Parathyroid adenoma (tissue), 2 donors: ENCODE measurements around the gene PRXL2A.

Experiments used
- H2AFZ ChIP-seq: fragments of 300-600 bp; sonication (generic); one replicate; pipeline ENCODE4 v1.7.0; 2017; ENCODE audit warnings: antibody characterized with exemption, mild to moderate bottlenecking
- H3K27ac ChIP-seq: fragments of 300-600 bp; sonication (generic); one replicate; pipeline ENCODE4 v1.7.0; 2017
- H3K27me3 ChIP-seq: fragments of 300-600 bp; sonication (generic); one replicate; pipeline ENCODE4 v1.7.0; 2017; ENCODE audit warnings: low read length; ENCODE audit not compliant: control insufficient read depth, insufficient read depth
- H3K36me3 ChIP-seq: fragments of 300-600 bp; sonication (generic); one replicate; pipeline ENCODE4 v1.7.0; 2017; ENCODE audit warnings: low read length; ENCODE audit not compliant: control insufficient read depth, insufficient read depth
- H3K4me1 ChIP-seq: fragments of 300-600 bp; sonication (generic); one replicate; pipeline ENCODE4 v1.7.0; 2017; ENCODE audit warnings: control low read depth
- H3K4me2 ChIP-seq: fragments of 300-600 bp; sonication (generic); one replicate; pipeline ENCODE4 v1.7.0; 2017; ENCODE audit warnings: low read length
- H3K4me3 ChIP-seq: fragments of 300-600 bp; sonication (generic); one replicate; pipeline ENCODE4 v1.7.0; 2017; ENCODE audit warnings: low read depth, low read length
- H3K79me2 ChIP-seq: fragments of 300-600 bp; sonication (generic); one replicate; pipeline ENCODE4 v1.7.0; 2017; ENCODE audit warnings: control low read depth
- H3K9ac ChIP-seq: fragments of 300-600 bp; sonication (generic); one replicate; pipeline ENCODE4 v1.7.0; 2017; ENCODE audit warnings: mild to moderate bottlenecking
- H3K9me3 ChIP-seq: fragments of 300-600 bp; sonication (generic); one replicate; pipeline ENCODE4 v1.7.0; 2017; ENCODE audit warnings: low read length; ENCODE audit not compliant: control insufficient read depth
- CTCF ChIP-seq: fragments of 300-600 bp; sonication (generic); IDR thresholded peaks from one replicate; pipeline ENCODE4 v1.7.0; 2017; ENCODE audit warnings: antibody characterized with exemption, mild to moderate bottlenecking
- donor health status: primary hyperparathyroidism.

Gene PRXL2A

GRCh38 chr10:80410122-80410521, 1.8 kb downstream of the PRXL2A start:
- H3K9ac ChIP-seq: no peak overlapping the region

GRCh38 chr10:80410578-80411145, 2.3 kb downstream of the PRXL2A start:
- no peaks in the 10 kb centered on the region for H3K27me3 ChIP-seq
- no peak overlapping the region for H3K4me2 ChIP-seq
- TF ChIP-seq CTCF: no peak
- peaks cover 8% of the 10 kb centered on the region for H3K79me2 ChIP-seq
- H3K36me3 ChIP-seq: no peaks in the 10 kb centered on the region
- H2AFZ ChIP-seq: no peak overlapping the region
- no peaks in the 10 kb centered on the region for H3K9me3 ChIP-seq
- H3K4me3 ChIP-seq: no peak overlapping the region
- peaks cover 62% of the 10 kb centered on the region for H3K4me1 ChIP-seq
- peak overlapping the region; percentile 45 for H3K27ac ChIP-seq
- no peak overlapping the region for H3K9ac ChIP-seq

More at GRCh38 chr10:80410122-80410521, 1.8 kb downstream of the PRXL2A start:
- H3K4me1 ChIP-seq: peaks cover 62% of the 10 kb centered on the region
- no peaks in the 10 kb centered on the region for H3K27me3 ChIP-seq
- H3K9me3 ChIP-seq: no peaks in the 10 kb centered on the region
- no peak for TF ChIP-seq CTCF
- H3K36me3 ChIP-seq: no peaks in the 10 kb centered on the region
- peaks cover 8% of the 10 kb centered on the region for H3K79me2 ChIP-seq
- no peak overlapping the region for H2AFZ ChIP-seq
- no peak overlapping the region for H3K4me2 ChIP-seq
- peak overlapping the region; percentile 27 for H3K27ac ChIP-seq
- H3K4me3 ChIP-seq: no peak overlapping the region

- Histone ChIP-seq H3K27ac (peak overlapping the region; percentile 45), H3K4me1 (peaks cover 62% of the 10 kb centered on the region), H3K79me2 (peaks cover 8% of the 10 kb centered on the region), H3K27me3 (no peaks in the 10 kb centered on the region), H3K4me3 (no peak overlapping the region), H3K4me2 (no peak overlapping the region), H3K9me3 (no peaks in the 10 kb centered on the region), H3K9ac (no peak overlapping the region), H2AFZ (no peak overlapping the region), H3K36me3 (no peaks in the 10 kb centered on the region)
- TF ChIP-seq CTCF: no peak
These were observed 2.9 kb downstream of the PRXL2A start for GRCh38 chr10:80411267-80411668.

- no peak overlapping the region for H3K9ac ChIP-seq
- peak overlapping the region; percentile 45 for H3K27ac ChIP-seq
These were observed 3.4 kb downstream of the PRXL2A start for GRCh38 chr10:80411681-80412220.

More at GRCh38 chr10:80411681-80412220, 3.4 kb downstream of the PRXL2A start:
- H3K79me2 ChIP-seq: peaks cover 8% of the 10 kb centered on the region
- H3K4me1 ChIP-seq: peaks cover 66% of the 10 kb centered on the region
- no peak overlapping the region for H3K4me3 ChIP-seq
- no peaks in the 10 kb centered on the region for H3K36me3 ChIP-seq
- no peaks in the 10 kb centered on the region for H3K9me3 ChIP-seq
- no peaks in the 10 kb centered on the region for H3K27me3 ChIP-seq
- no peak for TF ChIP-seq CTCF
- H3K4me2 ChIP-seq: no peak overlapping the region
- no peak overlapping the region for H2AFZ ChIP-seq
